ENCODE measurements around the gene MEGF6.

Gene MEGF6

GRCh38 chr1:3634059-3634800, 22.9 kb upstream of the MEGF6 start:
- Mint-ChIP-seq H3K4me1 (no peaks in the 10 kb centered on the region), H3K27ac (no peak overlapping the region), H3K27me3 (no peaks in the 10 kb centered on the region), H3K4me3 (no peak overlapping the region), H3K9me3 (no peaks in the 10 kb centered on the region), H3K36me3 (peaks cover 7% of the 10 kb centered on the region)

- Mint-ChIP-seq H3K4me1 (no peaks in the 10 kb centered on the region), H3K9me3 (no peaks in the 10 kb centered on the region), H3K4me3 (no peak overlapping the region), H3K36me3 (peaks cover 7% of the 10 kb centered on the region), H3K27ac (no peak overlapping the region), H3K27me3 (no peaks in the 10 kb centered on the region)
Measured at GRCh38 chr1:3633344-3634058, 22.2 kb upstream of the MEGF6 start.

- Mint-ChIP-seq H3K27ac (no peak overlapping the region), H3K9me3 (no peaks in the 10 kb centered on the region), H3K27me3 (no peaks in the 10 kb centered on the region), H3K4me1 (no peaks in the 10 kb centered on the region), H3K36me3 (peaks cover 5% of the 10 kb centered on the region), H3K4me3 (no peak overlapping the region)
Measured at GRCh38 chr1:3632716-3633343, 21.5 kb upstream of the MEGF6 start.

GRCh38 chr1:3632298-3632697, 21.0 kb upstream of the MEGF6 start:
- Mint-ChIP-seq H3K27ac (no peak overlapping the region), H3K9me3 (no peaks in the 10 kb centered on the region), H3K4me1 (no peaks in the 10 kb centered on the region), H3K36me3 (peaks cover 5% of the 10 kb centered on the region), H3K27me3 (no peaks in the 10 kb centered on the region), H3K4me3 (no peak overlapping the region)

- Mint-ChIP-seq H3K4me3 (no peak overlapping the region), H3K9me3 (no peaks in the 10 kb centered on the region), H3K36me3 (peaks cover 2% of the 10 kb centered on the region), H3K27me3 (no peaks in the 10 kb centered on the region), H3K4me1 (no peaks in the 10 kb centered on the region), H3K27ac (no peak overlapping the region)
Measured at GRCh38 chr1:3631320-3632260, 20.3 kb upstream of the MEGF6 start.

- Mint-ChIP-seq H3K36me3 (peaks cover 2% of the 10 kb centered on the region), H3K9me3 (no peaks in the 10 kb centered on the region)
Measured at GRCh38 chr1:3630914-3631313, 19.6 kb upstream of the MEGF6 start.

GRCh38 chr1:3630161-3630611, 18.9 kb upstream of the MEGF6 start:
- peaks cover 9% of the 10 kb centered on the region for H3K4me1 Mint-ChIP-seq
- H3K9me3 Mint-ChIP-seq: no peaks in the 10 kb centered on the region
- H3K27me3 Mint-ChIP-seq: no peaks in the 10 kb centered on the region
- no peak overlapping the region for H3K4me3 Mint-ChIP-seq
- peaks cover under 1% of the 10 kb centered on the region for H3K36me3 Mint-ChIP-seq
- H3K27ac Mint-ChIP-seq: no peak overlapping the region

More at GRCh38 chr1:3630914-3631313, 19.6 kb upstream of the MEGF6 start:
- Mint-ChIP-seq H3K27me3 (no peaks in the 10 kb centered on the region), H3K4me3 (no peak overlapping the region), H3K4me1 (peaks cover 5% of the 10 kb centered on the region), H3K27ac (no peak overlapping the region)

- Mint-ChIP-seq H3K4me3 (no peak overlapping the region), H3K27ac (no peak overlapping the region), H3K9me3 (no peaks in the 10 kb centered on the region), H3K36me3 (peaks cover under 1% of the 10 kb centered on the region), H3K27me3 (no peaks in the 10 kb centered on the region), H3K4me1 (peaks cover 10% of the 10 kb centered on the region)
Measured at GRCh38 chr1:3629561-3630160, 18.4 kb upstream of the MEGF6 start.

- H3K4me1 Mint-ChIP-seq: peaks cover 22% of the 10 kb centered on the region
- no peaks in the 10 kb centered on the region for H3K27me3 Mint-ChIP-seq
- H3K27ac Mint-ChIP-seq: no peak overlapping the region
- H3K4me3 Mint-ChIP-seq: no peak overlapping the region
- peaks cover 1% of the 10 kb centered on the region for H3K36me3 Mint-ChIP-seq
- no peaks in the 10 kb centered on the region for H3K9me3 Mint-ChIP-seq
Measured at GRCh38 chr1:3628445-3628844, 17.1 kb upstream of the MEGF6 start.

GRCh38 chr1:3627515-3628253, 16.4 kb upstream of the MEGF6 start:
- Mint-ChIP-seq H3K27ac (no peak overlapping the region), H3K4me3 (no peak overlapping the region), H3K9me3 (no peaks in the 10 kb centered on the region), H3K4me1 (peaks cover 29% of the 10 kb centered on the region), H3K36me3 (peaks cover 1% of the 10 kb centered on the region), H3K27me3 (no peaks in the 10 kb centered on the region)

- Mint-ChIP-seq H3K4me1 (peaks cover 36% of the 10 kb centered on the region), H3K27ac (peak overlapping the region; percentile 81)
Measured at GRCh38 chr1:3626025-3626424, 14.7 kb upstream of the MEGF6 start.

GRCh38 chr1:3625151-3625907, 14.0 kb upstream of the MEGF6 start:
- H3K27ac Mint-ChIP-seq: no peak overlapping the region
- no peaks in the 10 kb centered on the region for H3K9me3 Mint-ChIP-seq
- H3K27me3 Mint-ChIP-seq: no peaks in the 10 kb centered on the region

More at GRCh38 chr1:3626025-3626424, 14.7 kb upstream of the MEGF6 start:
- H3K36me3 Mint-ChIP-seq: peaks cover 1% of the 10 kb centered on the region
- H3K27me3 Mint-ChIP-seq: no peaks in the 10 kb centered on the region
- no peaks in the 10 kb centered on the region for H3K9me3 Mint-ChIP-seq
- peak overlapping the region; percentile 76 for H3K4me3 Mint-ChIP-seq

GRCh38 chr1:3624200-3625136, 13.2 kb upstream of the MEGF6 start, which contains the start of gene TPRG1L:
TSS of gene TPRG1L (plus strand) at chr1:3625015. CDS start at chr1:3625073, 58 bp downstream.
- Mint-ChIP-seq H3K4me1 (peaks cover 48% of the 10 kb centered on the region), H3K9me3 (no peaks in the 10 kb centered on the region), H3K27ac (peak within 1 kb of the TSS; percentile 96), H3K27me3 (no peaks in the 10 kb centered on the region), H3K36me3 (peaks cover 1% of the 10 kb centered on the region), H3K4me3 (peak within 1 kb of the TSS; percentile 96)

More at GRCh38 chr1:3625151-3625907, 14.0 kb upstream of the MEGF6 start:
- Mint-ChIP-seq H3K4me1 (peaks cover 41% of the 10 kb centered on the region), H3K36me3 (peaks cover 1% of the 10 kb centered on the region), H3K4me3 (peak overlapping the region; percentile 96)
